PC-3 (cell line): ENCODE measurements around the gene RNF157.

ENCODE experiments used
- CTCF ChIP-seq: fragments of 300-600 bp; sonication (generic); conservative IDR thresholded peaks from 2 replicates; pipeline ENCODE4 v1.5.1; 2017; ENCODE audit warnings: antibody characterized with exemption, low read depth, mild to moderate bottlenecking, low read length
- EZH2 ChIP-seq: fragments of 300-600 bp; sonication (generic); IDR thresholded peaks from one replicate; pipeline ENCODE4 v1.6.1; 2017; ENCODE audit warnings: antibody characterized with exemption, mild to moderate bottlenecking, low read length; ENCODE audit not compliant: unreplicated experiment
- EZH2phosphoT487 ChIP-seq: fragments of 300-600 bp; sonication (generic); IDR thresholded peaks from 2 replicates; pipeline ENCODE4 v1.6.1; 2018; ENCODE audit warnings: mild to moderate bottlenecking, antibody characterized with exemption, low read length, borderline replicate concordance

- TF ChIP-seq CTCF (peak; percentile 82), EZH2 (no peak), EZH2phosphoT487 (no peak)
These were observed 92.9 kb downstream of the RNF157 start for GRCh38 chr17:76147211-76148014.
